B cell (primary cell): ENCODE data around the gene BCL11A. TPM values are rescaled to one million over a fixed set of nuclear protein-coding genes. Genes with fewer than 3 reads are reported as not detected.

Experiments used
- ATAC-seq: fragments of 200-7000 bp; cut with Tn5 transposase; one replicate; pipeline ENCODE4 v1.10.0; 2021; ENCODE audit warnings: low read depth, mild to moderate bottlenecking, moderate number of reproducible peaks, moderate library complexity
- CTCF ChIA-PET: fragments of 350-600 bp; sonication (Branson Sonifier 250); formaldehyde crosslinking; loops from one replicate; lab custom pipeline; 2021; ENCODE audit warnings: antibody characterized with exemption, inconsistent platforms; lab: Charles Lee
- POLR2A ChIA-PET: fragments of 350-600 bp; sonication (Branson Sonifier 250); formaldehyde crosslinking; loops from one replicate; lab custom pipeline; 2021; ENCODE audit warnings: antibody characterized with exemption; lab: Charles Lee
- DNase-seq: peaks from one replicate; pipeline ENCODE4 v3.0.0; 2013
- H2AFZ ChIP-seq: 2 replicates; pipeline ENCODE4 v1.6.1; 2012; ENCODE audit warnings: mild to moderate bottlenecking, low read depth, low read length; ENCODE audit not compliant: insufficient read depth, poor library complexity, severe bottlenecking
- H3K27ac ChIP-seq, 2 donors: 1 replicate in 1 of 2; 2 replicates in 1 of 2; pipeline ENCODE4 v1.5.1; 2012 to 2013; ENCODE audit warnings: low read length in 2 of 2, mild to moderate bottlenecking in 2 of 2, moderate library complexity in 1 of 2
- H3K27me3 ChIP-seq, 4 experiments: fragments of 200-600 bp in 1 of 4; sonication (generic) in 1 of 4; replicated peaks in 1 of 4; 1 replicate in 2 of 4; 2 replicates in 2 of 4; pipeline versions ENCODE4 v1.6.1 to v1.7.0; 2013 to 2016; ENCODE audit warnings: low read length in 3 of 4, mild to moderate bottlenecking in 2 of 4, mixed read lengths in 1 of 4, moderate library complexity in 1 of 4; ENCODE audit not compliant: insufficient read depth in 4 of 4, control insufficient read depth in 3 of 4; ENCODE audit errors: control extremely low read depth in 1 of 4
- H3K36me3 ChIP-seq, 2 experiments: replicated peaks in 1 of 2; 1 replicate in 1 of 2; 2 replicates in 1 of 2; pipeline versions ENCODE4 v1.6.1 to v1.7.1; 2013; ENCODE audit warnings: low read length in 1 of 2; ENCODE audit not compliant: insufficient read depth in 2 of 2, control insufficient read depth in 1 of 2; ENCODE audit errors: control extremely low read depth in 1 of 2, extremely low read depth in 1 of 2
- H3K4me1 ChIP-seq, 2 donors: fragments of 200-600 bp in 1 of 2; sonication (generic) in 1 of 2; 1 replicate in 1 of 2; 2 replicates in 1 of 2; pipeline versions ENCODE4 v1.5.1 to v1.6.1; 2013 to 2017; ENCODE audit warnings: low read length in 2 of 2; ENCODE audit not compliant: control insufficient read depth in 2 of 2, insufficient read depth in 2 of 2
- H3K4me2 ChIP-seq: replicated peaks from 2 replicates; pipeline ENCODE3; 2012; ENCODE audit warnings: mild to moderate bottlenecking, low read depth, low read length; ENCODE audit not compliant: poor library complexity, severe bottlenecking
- H3K4me3 ChIP-seq, 5 experiments: fragments of 200-600 bp in 1 of 5; sonication (generic) in 1 of 5; 1 replicate in 3 of 5; 2 replicates in 2 of 5; pipeline versions ENCODE4 v1.5.1 to v1.7.0; 2011 to 2016; ENCODE audit warnings: low read length in 4 of 5, mild to moderate bottlenecking in 4 of 5, low read depth in 2 of 5, control low read depth in 1 of 5, moderate library complexity in 1 of 5; ENCODE audit not compliant: insufficient read depth in 1 of 5; ENCODE audit errors: control extremely low read depth in 1 of 5, extremely low read depth in 1 of 5
- H3K79me2 ChIP-seq: fragments of 200-600 bp; sonication (generic); one replicate; pipeline ENCODE4 v1.6.0; 2016; ENCODE audit warnings: low read length; ENCODE audit not compliant: control insufficient read depth, insufficient read depth
- H3K9ac ChIP-seq: fragments of 200-600 bp; sonication (generic); 2 replicates; pipeline ENCODE4 v1.6.1; 2017; ENCODE audit warnings: mild to moderate bottlenecking, low read length, moderate library complexity
- H3K9me3 ChIP-seq, 3 donors: one replicate each; pipeline versions ENCODE4 v1.6.1 to v1.7.1; 2013; ENCODE audit warnings: low read length in 2 of 3; ENCODE audit not compliant: control insufficient read depth in 2 of 3, insufficient read depth in 1 of 3; ENCODE audit errors: control extremely low read depth in 1 of 3
- H4K20me1 ChIP-seq: 2 replicates; pipeline ENCODE4 v1.6.0; 2012; ENCODE audit warnings: mild to moderate bottlenecking, low read length; ENCODE audit not compliant: insufficient read depth, control insufficient read depth, poor library complexity, severe bottlenecking
- H3K27ac Mint-ChIP-seq: one replicate; pipeline ENCODE4 v1.8.0; 2021; ENCODE audit warnings: mixed read lengths
- H3K27me3 Mint-ChIP-seq: one replicate; pipeline ENCODE4 v1.8.0; 2021; ENCODE audit warnings: mixed read lengths
- H3K4me1 Mint-ChIP-seq: one replicate; pipeline ENCODE4 v1.8.0; 2021; ENCODE audit warnings: mixed read lengths
- H3K4me3 Mint-ChIP-seq: one replicate; pipeline ENCODE4 v1.8.0; 2021; ENCODE audit warnings: mixed read lengths
- H3K9me3 Mint-ChIP-seq: one replicate; pipeline ENCODE4 v1.8.0; 2022; ENCODE audit warnings: mixed read lengths; ENCODE audit not compliant: insufficient read depth
- EZH2 ChIP-seq: IDR thresholded peaks from 2 replicates; pipeline ENCODE4 v1.6.1; 2012; ENCODE audit warnings: borderline replicate concordance, low read depth, mild to moderate bottlenecking, moderate library complexity, low read length; ENCODE audit not compliant: insufficient read depth, poor library complexity, severe bottlenecking
- WGBS: methylation state at CpG from one replicate; pipeline ENCODE4 v1.1.5; 2013; ENCODE audit warnings: missing lambda C conversion rate; ENCODE audit not compliant: insufficient coverage; 5-methylcytosine and 5-hydroxymethylcytosine counted together
- intact Hi-C: fragments of 100-400 bp; cut with micrococcal nuclease; formaldehyde crosslinking; loops from one replicate; pipeline ENCODE4 v1.10.0; 2022
- polyA plus RNA-seq: library from polyadenylated mRNA; depleted of rRNA; stranded (reverse); fragments of >200 nt; gene quantifications from 2 replicates; pipeline ENCODE4 v1.2.3, GENCODE V29; 2012
- total RNA-seq, 2 donors: library from RNA; stranded (reverse); fragments of 120-200 nt in 1 of 2; gene quantifications; 1 replicate in 1 of 2; 2 replicates in 1 of 2; pipeline versions ENCODE4 v1.2.3 to v1.2.4, GENCODE V29; 2013 to 2022
- TF ChIP-seq, protein P1 (sequence below): fragments of 200-600 bp; IDR thresholded peaks from one replicate; pipeline ENCODE4 v1.8.0; 2022; ENCODE audit warnings: antibody characterized with exemption, mild to moderate bottlenecking

The BCL11A gene
- total and polyA plus RNA-seq, 2 donors (not counting 1 experiment from before 2014, with no cell fraction given), result 81.8 to 383 TPM

DNA sequence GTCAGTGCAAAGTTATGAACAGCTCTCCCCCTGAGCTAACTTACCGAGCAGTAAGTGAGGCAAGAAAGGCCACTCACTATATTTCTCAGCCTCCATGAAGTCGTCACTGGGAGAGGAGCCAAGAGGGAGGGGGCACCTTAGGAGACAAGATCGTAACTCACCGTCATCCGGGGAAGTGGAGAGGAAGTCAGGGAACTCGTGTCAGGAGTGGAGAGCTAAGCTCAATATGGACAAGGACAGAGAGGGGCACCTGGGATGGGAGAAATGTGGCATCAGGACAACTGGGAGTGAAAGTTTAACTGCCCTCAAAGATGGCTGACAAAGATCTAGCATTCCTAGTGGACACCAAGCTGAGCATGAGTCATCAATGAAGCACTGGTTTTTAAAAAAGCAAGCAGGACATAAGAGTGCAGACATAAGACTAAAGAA, 37.1 kb downstream of the BCL11A start:
- Histone ChIP-seq H3K9me3 (no peaks in the 10 kb centered on the region), H3K27me3 (no peaks in the 10 kb centered on the region), H2AFZ (no peak overlapping the region), H3K36me3 (peaks cover 5 to 92% of the 10 kb centered on the region in 2 experiments), H3K4me3 (peak overlapping the region in 1 of 5 experiments; percentile 9), H3K79me2 (peaks cover 100% of the 10 kb centered on the region), H3K4me2 (peak overlapping the region; percentile 50), H3K9ac (no peak overlapping the region), H3K4me1 (peaks cover 96 to 98% of the 10 kb centered on the region in 2 donors), H4K20me1 (peaks cover 95% of the 10 kb centered on the region), H3K27ac (peak overlapping the region; percentile 64 to 85)
- intact Hi-C loops, result loop anchor here (1.0 to 5.0 kb wide), 6 partner anchors 9 to 78 kb away; no protein-coding TSS in a partner anchor
- Mint-ChIP-seq H3K27me3 (no peaks in the 10 kb centered on the region), H3K4me3 (peak overlapping the region; percentile 75), H3K4me1 (peaks cover 92% of the 10 kb centered on the region), H3K9me3 (no peaks in the 10 kb centered on the region), H3K27ac (peak overlapping the region; percentile 86)
- WGBS, result 44% methylated on average over 4 of the region's 6 CpGs
- ChIA-PET CTCF (interaction anchor here (0.5 to 2.7 kb wide), 16 partner anchors 9 to 227 kb away, joined by 3 to 13 read pairs (median 4); no protein-coding TSS in a partner anchor), POLR2A (interaction anchor here (0.8 to 1.8 kb wide), 4 partner anchors 9 to 70 kb away, joined by 3 to 13 read pairs (median 3); no protein-coding TSS in a partner anchor)
- TF ChIP-seq EZH2, result no peak
- TF ChIP-seq, protein P1, sequence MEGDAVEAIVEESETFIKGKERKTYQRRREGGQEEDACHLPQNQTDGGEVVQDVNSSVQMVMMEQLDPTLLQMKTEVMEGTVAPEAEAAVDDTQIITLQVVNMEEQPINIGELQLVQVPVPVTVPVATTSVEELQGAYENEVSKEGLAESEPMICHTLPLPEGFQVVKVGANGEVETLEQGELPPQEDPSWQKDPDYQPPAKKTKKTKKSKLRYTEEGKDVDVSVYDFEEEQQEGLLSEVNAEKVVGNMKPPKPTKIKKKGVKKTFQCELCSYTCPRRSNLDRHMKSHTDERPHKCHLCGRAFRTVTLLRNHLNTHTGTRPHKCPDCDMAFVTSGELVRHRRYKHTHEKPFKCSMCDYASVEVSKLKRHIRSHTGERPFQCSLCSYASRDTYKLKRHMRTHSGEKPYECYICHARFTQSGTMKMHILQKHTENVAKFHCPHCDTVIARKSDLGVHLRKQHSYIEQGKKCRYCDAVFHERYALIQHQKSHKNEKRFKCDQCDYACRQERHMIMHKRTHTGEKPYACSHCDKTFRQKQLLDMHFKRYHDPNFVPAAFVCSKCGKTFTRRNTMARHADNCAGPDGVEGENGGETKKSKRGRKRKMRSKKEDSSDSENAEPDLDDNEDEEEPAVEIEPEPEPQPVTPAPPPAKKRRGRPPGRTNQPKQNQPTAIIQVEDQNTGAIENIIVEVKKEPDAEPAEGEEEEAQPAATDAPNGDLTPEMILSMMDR, result no peak
- ATAC-seq (no peak), DNase-seq (no peak)

DNA sequence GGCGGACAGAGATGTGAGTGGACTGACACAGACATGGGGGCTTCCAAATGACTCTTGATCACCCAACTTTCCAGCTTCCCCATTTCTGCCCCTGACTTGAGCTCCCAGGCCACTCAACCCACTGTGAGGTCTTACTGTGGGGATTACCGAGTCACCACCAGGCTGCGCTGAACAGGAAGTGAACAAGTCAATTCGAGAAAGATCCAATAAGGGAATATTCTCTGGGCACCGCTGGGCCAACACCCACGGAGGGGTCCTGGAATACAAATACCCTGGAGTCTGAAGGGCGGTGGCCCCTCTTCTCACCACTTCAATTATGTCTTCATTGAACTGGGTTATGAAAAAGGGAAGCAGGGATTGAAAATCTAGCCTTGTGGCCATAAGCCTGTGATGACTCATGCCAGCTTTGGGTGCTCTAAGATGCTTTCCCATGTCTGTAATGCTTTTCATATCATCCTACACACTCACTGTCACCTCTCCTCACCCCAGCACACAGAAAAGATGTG, 37.7 kb downstream of the BCL11A start:
- peak overlapping the region; percentile 75 for H3K4me3 Mint-ChIP-seq
- H3K4me1 ChIP-seq, result peaks cover 96 to 98% of the 10 kb centered on the region in 2 donors
- peaks cover 95% of the 10 kb centered on the region for H4K20me1 ChIP-seq
- no peaks in the 10 kb centered on the region for H3K27me3 Mint-ChIP-seq
- peak overlapping the region; percentile 86 for H3K27ac Mint-ChIP-seq
- H3K9me3 ChIP-seq, result no peaks in the 10 kb centered on the region
- intact Hi-C loops, result loop anchor here (1.0 to 5.0 kb wide), 6 partner anchors 10 to 77 kb away; no protein-coding TSS in a partner anchor
- H3K4me1 Mint-ChIP-seq, result peaks cover 92% of the 10 kb centered on the region
- peak overlapping the region in 1 of 5 experiments; percentile 9 for H3K4me3 ChIP-seq
- peak overlapping the region; percentile 10 for H2AFZ ChIP-seq
- peaks cover 100% of the 10 kb centered on the region for H3K79me2 ChIP-seq
- WGBS, result 28% methylated on average over 3 of the region's 7 CpGs
- no peaks in the 10 kb centered on the region for H3K27me3 ChIP-seq
- peaks cover 5 to 92% of the 10 kb centered on the region in 2 experiments for H3K36me3 ChIP-seq
- peak overlapping the region; percentile 64 to 85 for H3K27ac ChIP-seq
- H3K9me3 Mint-ChIP-seq, result no peaks in the 10 kb centered on the region
- H3K4me2 ChIP-seq, result peak overlapping the region; percentile 50
- peak; percentile 74 for ATAC-seq
- ChIA-PET POLR2A (interaction anchor here (0.5 to 1.8 kb wide), 6 partner anchors 13 to 76 kb away, joined by 3 to 13 read pairs (median 4); no protein-coding TSS in a partner anchor), CTCF (interaction anchor here (0.7 to 2.7 kb wide), 12 partner anchors 11 to 179 kb away, joined by 3 to 13 read pairs (median 4); no protein-coding TSS in a partner anchor)
- H3K9ac ChIP-seq, result peak overlapping the region; percentile 17
- DNase-seq, result peak; percentile 79
- TF ChIP-seq EZH2, result no peak
- TF ChIP-seq, protein P1, result peak; percentile 15
